Lung (tissue), 12 donors: ENCODE data around the gene PHETA1. TPM values are rescaled to one million over a fixed set of nuclear protein-coding genes. Genes with fewer than 3 reads are reported as not detected.
"Not testable (repeated sequence)": the region's sequence is repeated elsewhere in the genome, so short reads cannot be mapped to it uniquely, and the experiment has no call there.

ENCODE experiments used
- ATAC-seq: fragments of 200-7000 bp; cut with Tn5 transposase; one replicate; pipeline ENCODE4 v1.9.1; 2020; ENCODE audit warnings: moderate number of reproducible peaks; ENCODE audit not compliant: insufficient read depth, low FRiP score
- DNase-seq, 3 donors: peaks; one replicate each; pipeline ENCODE4 v3.0.0-alpha.2; 2013 to 2017
- H3K27ac ChIP-seq, 2 donors: one replicate each; pipeline ENCODE4 v1.5.1; 2013; ENCODE audit warnings: mild to moderate bottlenecking in 2 of 2, moderate library complexity in 2 of 2, control low read depth in 1 of 2, inconsistent platforms in 1 of 2, low read depth in 1 of 2, low read length in 1 of 2
- H3K27me3 ChIP-seq, 3 donors: one replicate each; pipeline ENCODE4 v1.5.1; 2013; ENCODE audit warnings: low read length in 2 of 3; ENCODE audit not compliant: control insufficient read depth in 3 of 3, insufficient read depth in 3 of 3
- H3K36me3 ChIP-seq, 4 donors: one replicate each; pipeline ENCODE4 v1.5.1; 2013; ENCODE audit warnings: low read length in 4 of 4, mild to moderate bottlenecking in 1 of 4, moderate library complexity in 1 of 4; ENCODE audit not compliant: control insufficient read depth in 4 of 4, insufficient read depth in 4 of 4
- H3K4me1 ChIP-seq, 5 donors: one replicate each; pipeline ENCODE4 v1.5.1; 2013; ENCODE audit warnings: low read length in 5 of 5, mild to moderate bottlenecking in 2 of 5, moderate library complexity in 1 of 5; ENCODE audit not compliant: control insufficient read depth in 5 of 5, insufficient read depth in 5 of 5
- H3K4me3 ChIP-seq: one replicate; pipeline ENCODE4 v1.5.1; 2013; ENCODE audit warnings: mild to moderate bottlenecking, control low read depth, moderate library complexity
- H3K9ac ChIP-seq, 2 donors: one replicate each; pipeline ENCODE4 v1.5.1; 2013; ENCODE audit warnings: low read length in 2 of 2, control low read depth in 1 of 2; ENCODE audit not compliant: insufficient read depth in 1 of 2
- H3K9me3 ChIP-seq, 4 donors: one replicate each; pipeline ENCODE4 v1.5.1; 2013; ENCODE audit warnings: low read length in 3 of 4, mild to moderate bottlenecking in 1 of 4, moderate library complexity in 1 of 4; ENCODE audit not compliant: control insufficient read depth in 4 of 4, insufficient read depth in 3 of 4
- WGBS, 2 donors: extraction: QIAGEN DNeasy Blood & Tissue Kit; methylation state at CpG; one replicate each; pipeline ENCODE4 v1.1.7; 2013; 5-methylcytosine and 5-hydroxymethylcytosine counted together
- polyA plus RNA-seq, 2 donors: library from polyadenylated mRNA; stranded (reverse); fragments of 200-250 nt; gene quantifications; one replicate each; pipeline ENCODE4 v1.2.1, GENCODE V29; 2013
- total RNA-seq, 2 donors: library from RNA; depleted of rRNA in 1 of 2; stranded (reverse); fragments of >200 nt in 1 of 2; gene quantifications; one replicate each; pipeline ENCODE4 v1.2.1, GENCODE V29; 2014 to 2021
- TF ChIP-seq, protein P1 (sequence below): IDR thresholded peaks from 2 replicates; pipeline ENCODE4 v1.5.1; 2012; ENCODE audit warnings: mild to moderate bottlenecking; ENCODE audit errors: control extremely low read depth, extremely low read depth
- donor health status: control.
- donor health status: control.
- donor health status: Bipolar disorder and iron deficiency.
- donor health status: healthy.
- donor health status: DM: yes; HTN: yes; CAD: no.

PHETA1 gene
- total and polyA plus RNA-seq, 4 donors = 3.1 to 15.4 (median 13.2) TPM

DNA sequence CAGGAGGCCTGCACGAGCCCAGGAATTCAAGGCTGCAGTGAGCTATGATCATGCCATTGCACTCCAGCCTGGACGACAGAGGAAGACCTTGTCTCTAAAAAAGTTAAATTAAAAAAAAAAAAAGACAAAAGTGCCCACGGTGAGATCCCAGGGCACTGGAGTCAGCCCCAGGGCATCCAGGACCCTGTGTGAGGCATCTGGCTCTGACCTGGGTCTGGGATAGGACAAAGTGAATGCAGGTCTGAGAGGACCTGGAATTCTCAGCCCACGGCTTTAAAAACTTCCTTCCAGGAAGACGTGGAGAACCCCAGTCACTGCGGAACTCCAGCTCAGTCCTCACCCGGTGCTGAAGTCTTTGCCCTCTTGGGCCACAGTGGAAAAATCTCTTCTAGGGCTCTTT is 33.1 kb downstream of the PHETA1 start:
- TF ChIP-seq, protein P1, sequence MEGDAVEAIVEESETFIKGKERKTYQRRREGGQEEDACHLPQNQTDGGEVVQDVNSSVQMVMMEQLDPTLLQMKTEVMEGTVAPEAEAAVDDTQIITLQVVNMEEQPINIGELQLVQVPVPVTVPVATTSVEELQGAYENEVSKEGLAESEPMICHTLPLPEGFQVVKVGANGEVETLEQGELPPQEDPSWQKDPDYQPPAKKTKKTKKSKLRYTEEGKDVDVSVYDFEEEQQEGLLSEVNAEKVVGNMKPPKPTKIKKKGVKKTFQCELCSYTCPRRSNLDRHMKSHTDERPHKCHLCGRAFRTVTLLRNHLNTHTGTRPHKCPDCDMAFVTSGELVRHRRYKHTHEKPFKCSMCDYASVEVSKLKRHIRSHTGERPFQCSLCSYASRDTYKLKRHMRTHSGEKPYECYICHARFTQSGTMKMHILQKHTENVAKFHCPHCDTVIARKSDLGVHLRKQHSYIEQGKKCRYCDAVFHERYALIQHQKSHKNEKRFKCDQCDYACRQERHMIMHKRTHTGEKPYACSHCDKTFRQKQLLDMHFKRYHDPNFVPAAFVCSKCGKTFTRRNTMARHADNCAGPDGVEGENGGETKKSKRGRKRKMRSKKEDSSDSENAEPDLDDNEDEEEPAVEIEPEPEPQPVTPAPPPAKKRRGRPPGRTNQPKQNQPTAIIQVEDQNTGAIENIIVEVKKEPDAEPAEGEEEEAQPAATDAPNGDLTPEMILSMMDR = no peak
- Histone ChIP-seq H3K4me1 (no peaks in the 10 kb centered on the region), H3K4me3 (no peak overlapping the region), H3K27ac (no peak overlapping the region), H3K27me3 (no peaks in the 10 kb centered on the region), H3K9ac (no peak overlapping the region), H3K9me3 (peaks cover 0 to 4% (median 0%) of the 10 kb centered on the region in 4 donors), H3K36me3 (no peaks in the 10 kb centered on the region)
- DNase-seq = no peak
- ATAC-seq = no peak
- WGBS, 2 donors = 60 to 66% methylated on average over 7 of the region's 7 CpGs

DNA sequence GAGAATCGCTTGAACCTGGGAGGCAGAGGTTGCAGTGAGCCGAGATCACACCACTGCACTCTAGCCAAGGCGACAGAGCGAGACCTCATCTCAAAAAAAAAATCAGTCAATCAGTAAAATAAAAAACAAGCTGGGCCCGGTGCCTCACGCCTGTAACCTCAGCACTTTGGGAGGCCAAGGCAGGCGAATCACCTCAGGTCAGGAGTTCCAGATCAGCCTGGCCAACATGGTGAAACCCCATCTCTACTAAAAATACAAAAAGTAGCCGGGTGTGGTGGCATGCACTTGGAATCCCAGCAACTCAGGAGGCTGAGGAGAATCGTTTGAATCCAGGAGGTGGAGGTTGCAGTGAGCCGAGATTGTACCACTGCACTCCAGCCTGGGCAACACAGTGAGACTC is 33.6 kb downstream of the PHETA1 start:
- not testable (repeated sequence) for H3K27ac ChIP-seq, H3K9me3 ChIP-seq, H3K36me3 ChIP-seq, H3K4me3 ChIP-seq, H3K4me1 ChIP-seq, H3K9ac ChIP-seq, H3K27me3 ChIP-seq, ATAC-seq, DNase-seq
- WGBS, 2 donors = 92 to 94% methylated on average over 10 of the region's 10 CpGs

DNA sequence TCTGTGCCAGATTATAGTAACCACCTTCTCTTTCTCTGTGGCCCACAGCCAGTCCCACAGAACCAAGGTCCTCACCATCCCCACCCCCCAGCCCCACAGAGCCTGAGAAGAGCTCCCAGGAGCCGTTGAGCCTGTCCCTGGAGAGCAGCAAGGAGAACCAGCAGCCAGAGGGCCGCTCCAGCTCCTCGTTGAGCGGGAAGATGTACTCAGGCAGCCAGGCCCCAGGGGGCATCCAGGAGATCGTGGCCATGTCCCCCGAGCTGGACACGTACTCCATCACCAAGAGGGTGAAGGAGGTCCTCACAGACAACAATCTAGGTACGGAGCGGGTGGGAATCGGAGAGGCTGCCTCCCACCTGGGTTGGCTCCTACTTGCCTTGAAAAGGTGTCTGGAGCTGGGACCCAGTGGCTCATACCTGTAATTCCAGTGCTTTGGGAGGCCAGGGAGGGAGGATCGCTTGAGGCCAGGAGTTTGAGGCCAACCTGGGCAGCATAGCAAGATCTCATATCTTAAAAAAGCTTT is 34.4 kb downstream of the PHETA1 start:
- Histone ChIP-seq H3K9me3 (peaks cover 0 to 4% (median 0%) of the 10 kb centered on the region in 4 donors), H3K27ac (no peak overlapping the region), H3K4me1 (no peaks in the 10 kb centered on the region), H3K9ac (no peak overlapping the region), H3K36me3 (no peaks in the 10 kb centered on the region), H3K27me3 (no peaks in the 10 kb centered on the region), H3K4me3 (no peak overlapping the region)
- DNase-seq = no peak
- WGBS, 2 donors = 90 to 91% methylated on average over 11 of the region's 11 CpGs
- no peak for ATAC-seq
- TF ChIP-seq, protein P1 = no peak

DNA sequence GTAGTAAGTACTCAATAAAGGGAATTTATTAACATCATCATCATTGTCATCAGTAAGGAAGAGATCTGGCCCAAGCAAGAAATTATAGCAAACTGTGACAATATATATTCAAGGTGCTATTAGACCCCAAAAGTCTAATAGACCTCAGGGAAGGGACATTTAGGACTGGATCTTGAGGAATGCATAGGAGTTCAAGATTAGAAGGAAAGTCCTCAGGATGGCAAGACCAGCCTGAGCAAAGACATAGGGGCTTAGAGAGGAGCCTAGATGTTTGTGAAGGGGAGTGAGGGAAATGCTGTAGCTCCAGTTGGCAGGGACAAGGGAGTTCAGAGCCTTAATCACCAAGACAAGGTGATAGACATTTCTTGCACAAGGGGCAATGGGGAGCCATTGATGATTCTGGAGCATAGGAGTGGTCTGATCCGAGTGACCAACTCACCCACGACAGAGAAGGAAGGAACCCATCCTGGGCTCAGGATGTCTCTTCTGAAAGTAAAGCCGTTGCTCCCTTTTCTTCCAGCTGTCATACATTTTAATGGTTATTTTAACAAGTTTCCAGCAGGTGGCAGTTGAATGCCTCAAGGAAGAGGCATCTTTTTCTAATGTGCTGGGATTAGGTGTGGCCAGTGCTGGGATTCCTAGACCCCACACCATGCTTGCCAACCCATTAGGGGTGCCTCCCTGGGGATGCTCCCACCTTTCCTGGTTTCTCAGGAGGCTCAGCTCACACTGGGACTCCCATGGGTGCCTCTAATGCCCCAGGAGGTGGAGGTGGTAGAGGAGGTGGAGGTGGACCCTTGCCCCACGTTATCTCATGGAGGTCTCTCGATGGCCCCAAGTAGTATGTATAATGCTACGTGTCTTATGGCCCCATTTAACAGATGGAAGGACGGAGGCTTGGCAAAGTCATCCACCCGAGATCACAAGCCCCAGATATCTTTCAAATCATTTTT is 37.8 kb downstream of the PHETA1 start:
- Histone ChIP-seq H3K4me3 (no peak overlapping the region), H3K27me3 (no peaks in the 10 kb centered on the region), H3K9ac (no peak overlapping the region), H3K4me1 (no peaks in the 10 kb centered on the region), H3K27ac (no peak overlapping the region), H3K36me3 (no peaks in the 10 kb centered on the region), H3K9me3 (peaks cover 0 to 2% (median 0%) of the 10 kb centered on the region in 4 donors)
- TF ChIP-seq, protein P1 = no peak
- ATAC-seq (no peak), DNase-seq (peak in 2 of 3 donors; percentile 38)
- WGBS, 2 donors = 55 to 57% methylated on average over 8 of the region's 8 CpGs
